Activated CD8-positive, alpha-beta memory T cell treated with anti-CD3 and anti-CD28 coated beads for 1 hour (primary cell): ENCODE results near the gene OR2A25.
"Not testable (repeated sequence)": the region's sequence is repeated elsewhere in the genome, so short reads cannot be mapped to it uniquely, and the experiment has no call there.

Experiments
- DNase-seq, 2 donors: peaks; one replicate each; pipeline ENCODE4 v3.0.0-alpha.2; 2020; ENCODE audit warnings: low read depth in 1 of 2; ENCODE audit errors: extremely low read depth in 1 of 2

The OR2A25 gene

GRCh38 chr7:144069511-144069910 is at the start of gene OR2A25:
TSS of gene OR2A25 (plus strand) at chr7:144069811. CDS start at chr7:144074220, 4,409 bp downstream.
- DNase-seq, result no peak

- DNase-seq, result no peak
Measured at GRCh38 chr7:144020340-144020739, 49.3 kb upstream of the OR2A25 start.

GRCh38 chr7:144022169-144022568 is 47.4 kb upstream of the OR2A25 start:
- DNase-seq, result no peak

- no peak for DNase-seq
Measured at GRCh38 chr7:144023171-144023827, 46.3 kb upstream of the OR2A25 start.

- DNase-seq, result no peak
Measured at GRCh38 chr7:144024213-144024612, 45.4 kb upstream of the OR2A25 start.

- no peak for DNase-seq
Measured at GRCh38 chr7:144026203-144026883, 43.3 kb upstream of the OR2A25 start.

GRCh38 chr7:144027070-144027469 is 42.5 kb upstream of the OR2A25 start:
- DNase-seq, result no peak

GRCh38 chr7:144027974-144028373 is 41.6 kb upstream of the OR2A25 start:
- no peak for DNase-seq

GRCh38 chr7:144028547-144028946 is 41.1 kb upstream of the OR2A25 start:
- DNase-seq, result no peak

GRCh38 chr7:144032516-144032915 is 37.1 kb upstream of the OR2A25 start:
- DNase-seq, result no peak

GRCh38 chr7:144032985-144033709 is 36.5 kb upstream of the OR2A25 start:
- no peak for DNase-seq

GRCh38 chr7:144035385-144035784 is 34.2 kb upstream of the OR2A25 start:
- no peak for DNase-seq

- DNase-seq, result no peak
Measured at GRCh38 chr7:144036302-144036885, 33.2 kb upstream of the OR2A25 start.

GRCh38 chr7:144037414-144038035 is 32.1 kb upstream of the OR2A25 start:
- no peak for DNase-seq

- no peak for DNase-seq
Measured at GRCh38 chr7:144038887-144039286, 30.7 kb upstream of the OR2A25 start.

GRCh38 chr7:144048648-144049047 is 21.0 kb upstream of the OR2A25 start, which contains the start of gene OR2A5:
TSS of gene OR2A5 (plus strand) at chr7:144048948. CDS start at chr7:144050402, 1,454 bp downstream.
- DNase-seq, result no peak

- no peak for DNase-seq
Measured at GRCh38 chr7:144049491-144049890, 20.1 kb upstream of the OR2A25 start.

- DNase-seq, result no peak
Measured at GRCh38 chr7:144050093-144050492, 19.5 kb upstream of the OR2A25 start.

- not testable (repeated sequence) for DNase-seq
Measured at GRCh38 chr7:144050884-144051283, 18.7 kb upstream of the OR2A25 start.

GRCh38 chr7:144057954-144058353 is 11.7 kb upstream of the OR2A25 start:
- no peak for DNase-seq

GRCh38 chr7:144063710-144064109 is 5.9 kb upstream of the OR2A25 start:
- no peak for DNase-seq
